OCI-LY3 (cell line): ENCODE measurements around the gene FBXW4.
A peak's percentile ranks its signal among the peaks of the same experiment; 100 is the strongest.

Experiments used
- H2AFZ ChIP-seq: fragments of 200-600, 300-600 bp; shearing (Covaris generic); 2 replicates; pipeline ENCODE4 v1.6.0; 2014; ENCODE audit warnings: antibody characterized with exemption, low read depth, low read length
- H3K27ac ChIP-seq: fragments of 200-600, 300-600 bp; sonication (generic); 2 replicates; pipeline ENCODE4 v1.5.1; 2014; ENCODE audit warnings: mild to moderate bottlenecking, low read length, moderate library complexity, mixed read lengths
- H3K27me3 ChIP-seq: fragments of 200-600, 300-600 bp; sonication (generic); 2 replicates; pipeline ENCODE4 v1.6.1; 2014; ENCODE audit warnings: low read depth, low read length, mixed read lengths
- H3K36me3 ChIP-seq: fragments of 200-600, 300-600 bp; sonication (generic); replicated peaks from 2 replicates; pipeline ENCODE3; 2014; ENCODE audit warnings: low read depth, low read length, mixed read lengths
- H3K4me1 ChIP-seq: fragments of 300-600, 200-600 bp; sonication (generic); 2 replicates; pipeline ENCODE4 v1.6.1; 2014; ENCODE audit warnings: low read length, mixed read lengths
- H3K4me2 ChIP-seq: fragments of 200-600, 300-600 bp; sonication (generic); 2 replicates; pipeline ENCODE4 v1.6.1; 2014; ENCODE audit warnings: low read length, mixed read lengths
- H3K4me3 ChIP-seq: fragments of 300-600, 200-600 bp; sonication (generic); 2 replicates; pipeline ENCODE4 v1.5.1; 2014; ENCODE audit warnings: antibody characterized with exemption, mild to moderate bottlenecking, low read length, moderate library complexity
- H3K79me2 ChIP-seq: fragments of 300-600, 200-600 bp; shearing (Covaris generic); 2 replicates; pipeline ENCODE4 v1.6.1; 2014; ENCODE audit warnings: mild to moderate bottlenecking, low read length, mixed read lengths
- H3K9ac ChIP-seq: fragments of 300-600, 200-600 bp; shearing (Covaris generic); 2 replicates; pipeline ENCODE4 v1.6.0; 2014; ENCODE audit warnings: mild to moderate bottlenecking, low read length, moderate library complexity
- H3K9me3 ChIP-seq: fragments of 200-600, 300-600 bp; shearing (Covaris generic); 2 replicates; pipeline ENCODE4 v1.6.1; 2014; ENCODE audit warnings: low read length, mixed read lengths; ENCODE audit not compliant: insufficient read depth
- H4K20me1 ChIP-seq: fragments of 200-600, 300-600 bp; sonication (generic); 2 replicates; pipeline ENCODE4 v1.6.1; 2016; ENCODE audit warnings: low read length, mixed read lengths; ENCODE audit not compliant: insufficient read depth
- CTCF ChIP-seq: fragments of 200-600, 300-600 bp; sonication (generic); IDR thresholded peaks from 2 replicates; pipeline ENCODE4 v1.5.1; 2014; ENCODE audit warnings: antibody characterized with exemption, low read length, low read depth
- EZH2phosphoT487 ChIP-seq: fragments of 200-600 bp; shearing (Covaris generic); IDR thresholded peaks from 2 replicates; pipeline ENCODE4 v1.6.1; 2018; ENCODE audit warnings: antibody characterized with exemption, mixed run types, low read depth

The FBXW4 gene

DNA sequence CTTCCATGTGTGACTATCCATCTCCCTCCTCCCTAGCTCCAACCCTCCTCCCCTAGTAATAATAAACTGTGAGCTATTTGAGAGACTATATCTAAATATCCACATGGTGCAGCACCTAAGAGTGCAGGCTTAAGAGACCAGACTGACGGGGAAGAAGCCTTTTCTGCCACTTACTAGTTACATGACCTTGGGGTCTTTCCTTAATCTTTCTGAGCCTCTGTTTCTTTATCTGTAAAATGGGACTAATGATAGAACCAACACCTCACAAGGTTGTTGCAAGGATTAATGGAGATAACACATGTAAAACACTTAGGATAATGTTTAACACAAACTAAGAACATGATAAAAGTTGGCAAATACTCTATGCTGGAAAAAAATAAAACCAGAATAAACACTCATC, 37.1 kb upstream of the FBXW4 start:
- no peaks in the 10 kb centered on the region for H3K36me3 ChIP-seq
- no peak overlapping the region for H2AFZ ChIP-seq
- TF ChIP-seq EZH2phosphoT487 (no peak), CTCF (no peak)
- no peak overlapping the region for H3K4me2 ChIP-seq
- no peaks in the 10 kb centered on the region for H4K20me1 ChIP-seq
- H3K79me2 ChIP-seq = no peaks in the 10 kb centered on the region
- H3K9me3 ChIP-seq = no peaks in the 10 kb centered on the region
- no peak overlapping the region for H3K4me3 ChIP-seq
- H3K27ac ChIP-seq = no peak overlapping the region
- H3K4me1 ChIP-seq = no peaks in the 10 kb centered on the region
- no peaks in the 10 kb centered on the region for H3K27me3 ChIP-seq
- no peak overlapping the region for H3K9ac ChIP-seq

DNA sequence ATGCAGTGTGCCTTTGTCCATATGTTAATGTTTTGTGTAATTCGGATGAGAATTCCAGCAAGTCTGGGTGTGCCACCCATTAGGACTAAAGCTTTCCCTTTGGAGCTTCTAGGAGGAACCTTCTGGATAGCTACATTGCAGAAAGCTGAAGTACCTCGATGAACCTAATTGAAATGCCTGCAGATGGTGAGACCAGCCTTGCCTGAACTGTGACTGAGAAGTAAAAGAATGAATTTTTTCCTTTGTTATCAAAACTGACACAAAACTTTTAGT, 31.1 kb upstream of the FBXW4 start:
- H4K20me1 ChIP-seq = no peaks in the 10 kb centered on the region
- TF ChIP-seq EZH2phosphoT487 (no peak), CTCF (no peak)
- H3K4me2 ChIP-seq = peak overlapping the region; percentile 93; the same call in 1 of the 2 replicates
- no peaks in the 10 kb centered on the region for H3K27me3 ChIP-seq
- no peak overlapping the region for H3K4me3 ChIP-seq
- peaks cover 33% of the 10 kb centered on the region for H3K4me1 ChIP-seq
- no peak overlapping the region for H3K27ac ChIP-seq
- no peak overlapping the region for H3K9ac ChIP-seq
- H2AFZ ChIP-seq = no peak overlapping the region
- no peaks in the 10 kb centered on the region for H3K79me2 ChIP-seq
- no peaks in the 10 kb centered on the region for H3K9me3 ChIP-seq
- H3K36me3 ChIP-seq = no peaks in the 10 kb centered on the region

GRCh38 chr10:101725296-101726114, 30.5 kb upstream of the FBXW4 start:
- peak overlapping the region; percentile 41; the same call in 1 of the 2 replicates for H3K9ac ChIP-seq
- H3K27ac ChIP-seq = peak overlapping the region; percentile 65
- no peaks in the 10 kb centered on the region for H3K9me3 ChIP-seq
- TF ChIP-seq EZH2phosphoT487 (no peak), CTCF (no peak)
- H3K36me3 ChIP-seq = no peaks in the 10 kb centered on the region
- H4K20me1 ChIP-seq = no peaks in the 10 kb centered on the region
- no peaks in the 10 kb centered on the region for H3K27me3 ChIP-seq
- H2AFZ ChIP-seq = no peak overlapping the region
- H3K79me2 ChIP-seq = no peaks in the 10 kb centered on the region
- H3K4me1 ChIP-seq = peaks cover 33% of the 10 kb centered on the region
- H3K4me2 ChIP-seq = peak overlapping the region; percentile 93
- peak overlapping the region; percentile 61 for H3K4me3 ChIP-seq

DNA sequence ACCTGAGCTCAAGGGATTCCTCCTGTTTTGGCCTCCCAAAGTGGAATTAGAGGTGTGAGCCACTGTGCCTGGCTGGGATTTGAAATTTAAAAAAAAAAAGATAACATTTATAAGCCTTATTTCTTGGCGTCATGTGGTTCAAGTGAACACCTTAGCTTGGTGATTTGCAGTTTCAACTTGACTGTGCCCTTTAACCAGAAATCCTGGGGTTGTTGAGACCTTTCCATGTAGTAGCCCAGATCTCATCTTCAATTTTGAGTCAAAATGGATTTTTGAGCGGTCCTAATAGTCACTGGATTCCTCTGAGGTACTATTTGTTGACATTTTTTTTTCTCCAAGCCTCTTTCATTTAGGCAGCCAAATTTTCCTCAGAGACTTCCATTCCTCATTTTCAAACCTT, 29.5 kb upstream of the FBXW4 start:
- H2AFZ ChIP-seq = no peak overlapping the region
- no peaks in the 10 kb centered on the region for H4K20me1 ChIP-seq
- no peaks in the 10 kb centered on the region for H3K27me3 ChIP-seq
- no peaks in the 10 kb centered on the region for H3K9me3 ChIP-seq
- TF ChIP-seq CTCF = no peak
- no peak for TF ChIP-seq EZH2phosphoT487
- H3K4me2 ChIP-seq = peak overlapping the region; percentile 93
- peak overlapping the region; percentile 65 for H3K27ac ChIP-seq
- peaks cover 33% of the 10 kb centered on the region for H3K4me1 ChIP-seq
- peak overlapping the region; percentile 61 for H3K4me3 ChIP-seq
- H3K9ac ChIP-seq = peak overlapping the region; percentile 41; the same call in 1 of the 2 replicates
- no peaks in the 10 kb centered on the region for H3K36me3 ChIP-seq
- H3K79me2 ChIP-seq = no peaks in the 10 kb centered on the region
